Fibroblast of mammary gland (primary cell): ENCODE data around the gene KIF26B.

Source experiments
- DNase-seq: peaks from one replicate; pipeline ENCODE4 v3.0.0-alpha.2; 2010; ENCODE audit warnings: low read depth
- H3K4me3 ChIP-seq: 2 replicates; pipeline ENCODE4 v1.5.1; 2011; ENCODE audit warnings: low read depth, mild to moderate bottlenecking, low read length, moderate library complexity; ENCODE audit not compliant: control insufficient read depth
- CTCF ChIP-seq: conservative IDR thresholded peaks from 2 replicates; pipeline ENCODE4 v1.5.1; 2011; ENCODE audit warnings: low read depth, low read length, inconsistent platforms; ENCODE audit not compliant: control insufficient read depth, insufficient read depth

KIF26B gene

GRCh38 chr1:245169376-245169775 lies 14.6 kb downstream of the KIF26B start:
- DNase-seq, result no peak
- TF ChIP-seq CTCF, result no peak

GRCh38 chr1:245172026-245172425 lies 17.2 kb downstream of the KIF26B start:
- TF ChIP-seq CTCF, result no peak
- no peak overlapping the region for H3K4me3 ChIP-seq
- peak; percentile 31 for DNase-seq

More at GRCh38 chr1:245169376-245169775, 14.6 kb downstream of the KIF26B start:
- no peak overlapping the region for H3K4me3 ChIP-seq

GRCh38 chr1:245172829-245173228 lies 18.0 kb downstream of the KIF26B start:
- TF ChIP-seq CTCF, result no peak
- DNase-seq, result no peak
- no peak overlapping the region for H3K4me3 ChIP-seq

- DNase-seq, result no peak
- no peak overlapping the region for H3K4me3 ChIP-seq
- no peak for TF ChIP-seq CTCF
Observed at GRCh38 chr1:245173446-245174211, 18.8 kb downstream of the KIF26B start.

- H3K4me3 ChIP-seq, result no peak overlapping the region
- TF ChIP-seq CTCF, result no peak
- DNase-seq, result no peak
Observed at GRCh38 chr1:245177071-245177900, 22.5 kb downstream of the KIF26B start.

GRCh38 chr1:245179706-245180105 lies 24.9 kb downstream of the KIF26B start:
- H3K4me3 ChIP-seq, result no peak overlapping the region
- DNase-seq, result no peak
- no peak for TF ChIP-seq CTCF
